WTC11 (cell line): ENCODE measurements around the gene BCL11B. TPM values are rescaled to one million over a fixed set of nuclear protein-coding genes. Genes with fewer than 3 reads are reported as not detected.

ENCODE experiments used
- ATAC-seq: fragments of 200-7000 bp; cut with Tn5 transposase; 2 replicates; pipeline ENCODE4 v1.10.0; 2021; ENCODE audit warnings: mild to moderate bottlenecking, moderate library complexity
- CTCF ChIA-PET: fragments of 300-600 bp; sonication (Branson Sonifier 250); formaldehyde crosslinking; loops from one replicate; lab custom pipeline; 2021; ENCODE audit warnings: antibody characterized with exemption; lab: Charles Lee
- POLR2A ChIA-PET: fragments of 350-600 bp; sonication (Branson Sonifier 250); formaldehyde crosslinking; loops from one replicate; lab custom pipeline; 2021; ENCODE audit warnings: antibody characterized with exemption; lab: Charles Lee
- DNase-seq: peaks from one replicate; pipeline ENCODE4 v3.0.0; 2021; ENCODE audit warnings: low spot score
- H3K27ac Mint-ChIP-seq: 2 replicates; pipeline ENCODE4 v1.8.0; 2021; ENCODE audit warnings: mixed read lengths
- H3K27me3 Mint-ChIP-seq: 2 replicates; pipeline ENCODE4 v1.8.0; 2021; ENCODE audit warnings: low read depth, mild to moderate bottlenecking, moderate library complexity, mixed read lengths
- H3K36me3 Mint-ChIP-seq: 2 replicates; pipeline ENCODE4 v1.8.0; 2021; ENCODE audit warnings: mixed read lengths
- H3K4me1 Mint-ChIP-seq: 2 replicates; pipeline ENCODE4 v1.8.0; 2022; ENCODE audit warnings: mixed read lengths
- H3K4me3 Mint-ChIP-seq: 2 replicates; pipeline ENCODE4 v1.8.0; 2021; ENCODE audit warnings: mild to moderate bottlenecking, moderate library complexity, mixed read lengths
- H3K9me3 Mint-ChIP-seq: 2 replicates; pipeline ENCODE4 v1.8.0; 2021; ENCODE audit warnings: mixed read lengths
- CBFB ChIP-seq: sonication (generic); formaldehyde crosslinking; IDR thresholded peaks from 2 replicates; pipeline ENCODE4 v1.8.1; 2022; ENCODE audit warnings: mild to moderate bottlenecking, low read depth, missing genetic modification reagents
- ESRRA ChIP-seq: sonication (generic); formaldehyde crosslinking; IDR thresholded peaks from 2 replicates; pipeline ENCODE4 v1.8.1; 2022; ENCODE audit warnings: mild to moderate bottlenecking, missing genetic modification reagents, borderline replicate concordance
- ETV6 ChIP-seq: sonication (generic); formaldehyde crosslinking; IDR thresholded peaks from 2 replicates; pipeline ENCODE4 v1.8.1; 2022; ENCODE audit warnings: mild to moderate bottlenecking, missing genetic modification reagents
- GRHL2 ChIP-seq: fragments of 250-450 bp; sonication (Bioruptor Pico); IDR thresholded peaks from 2 replicates; pipeline ENCODE4 v1.8.0; 2022; ENCODE audit warnings: mild to moderate bottlenecking, moderate library complexity; ENCODE audit not compliant: insufficient replicate concordance, severe bottlenecking
- KAT7 ChIP-seq: sonication (generic); formaldehyde crosslinking; IDR thresholded peaks from 2 replicates; pipeline ENCODE4 v1.8.1; 2023; ENCODE audit warnings: missing genetic modification reagents, mild to moderate bottlenecking, borderline replicate concordance
- NR3C1 ChIP-seq: sonication (generic); formaldehyde crosslinking; conservative IDR thresholded peaks from 2 replicates; pipeline ENCODE4 v1.8.1; 2023; ENCODE audit warnings: low read depth, mild to moderate bottlenecking, missing genetic modification reagents
- OVOL2 ChIP-seq: fragments of 250-450 bp; sonication (Bioruptor Pico); IDR thresholded peaks from 2 replicates; pipeline ENCODE4 v1.9.0; 2021; ENCODE audit warnings: mild to moderate bottlenecking, borderline replicate concordance
- RELA ChIP-seq: sonication (generic); formaldehyde crosslinking; IDR thresholded peaks from 2 replicates; pipeline ENCODE4 v1.8.1; 2022; ENCODE audit warnings: missing genetic modification reagents, mild to moderate bottlenecking, borderline replicate concordance
- SMAD3 ChIP-seq: sonication (generic); formaldehyde crosslinking; IDR thresholded peaks from 2 replicates; pipeline ENCODE4 v1.8.0; 2022; ENCODE audit warnings: missing genetic modification reagents, mild to moderate bottlenecking, borderline replicate concordance
- SOX15 ChIP-seq: fragments of 250-450 bp; sonication (Bioruptor Pico); IDR thresholded peaks from 2 replicates; pipeline ENCODE4 v1.9.0; 2021; ENCODE audit warnings: mild to moderate bottlenecking
- ZNF138 ChIP-seq: sonication (generic); formaldehyde crosslinking; conservative IDR thresholded peaks from 2 replicates; pipeline ENCODE4 v1.8.1; 2022; ENCODE audit warnings: mild to moderate bottlenecking, moderate library complexity, missing genetic modification reagents
- ZNF232 ChIP-seq: sonication (generic); formaldehyde crosslinking; IDR thresholded peaks from 2 replicates; pipeline ENCODE4 v1.8.0; 2022; ENCODE audit warnings: mild to moderate bottlenecking, missing genetic modification reagents
- ZNF263 ChIP-seq: sonication (generic); formaldehyde crosslinking; IDR thresholded peaks from 2 replicates; pipeline ENCODE4 v1.8.1; 2022; ENCODE audit warnings: low read depth, mild to moderate bottlenecking, moderate library complexity, missing genetic modification reagents
- ZNF416 ChIP-seq: fragments of 250-450 bp; sonication (Bioruptor Pico); IDR thresholded peaks from 2 replicates; pipeline ENCODE4 v1.9.0; 2021; ENCODE audit warnings: mild to moderate bottlenecking, inconsistent platforms
- ZNF423 ChIP-seq: fragments of 250-450 bp; sonication (Bioruptor Pico); IDR thresholded peaks from 2 replicates; pipeline ENCODE4 v2.1.2; 2022; ENCODE audit warnings: mild to moderate bottlenecking, moderate library complexity
- total RNA-seq: library from RNA; stranded (reverse); gene quantifications from 3 replicates; pipeline ENCODE4 v1.2.3, GENCODE V29; 2021
- TF ChIP-seq, protein P1 (sequence below): sonication (generic); formaldehyde crosslinking; IDR thresholded peaks from 2 replicates; pipeline ENCODE4 v1.8.0; 2022; ENCODE audit warnings: mild to moderate bottlenecking, missing genetic modification reagents
- TF ChIP-seq, protein P2 (sequence below): sonication (generic); formaldehyde crosslinking; IDR thresholded peaks from 2 replicates; pipeline ENCODE4 v1.8.1; 2022; ENCODE audit warnings: low read depth, missing genetic modification reagents, borderline replicate concordance
- TF ChIP-seq, protein P3 (sequence below): sonication (generic); formaldehyde crosslinking; conservative IDR thresholded peaks from 2 replicates; pipeline ENCODE4 v1.8.1; 2022; ENCODE audit warnings: mild to moderate bottlenecking, missing genetic modification reagents
- TF ChIP-seq, protein P4 (sequence below): fragments of 250-450 bp; sonication (Bioruptor Pico); IDR thresholded peaks from 2 replicates; pipeline ENCODE4 v1.9.0; 2021; ENCODE audit warnings: mild to moderate bottlenecking
- TF ChIP-seq, protein P5 (sequence below): sonication (generic); formaldehyde crosslinking; IDR thresholded peaks from 2 replicates; pipeline ENCODE4 v1.8.1; 2023; ENCODE audit warnings: mild to moderate bottlenecking, missing genetic modification reagents
- TF ChIP-seq, protein P6 (sequence below): sonication (generic); formaldehyde crosslinking; IDR thresholded peaks from 2 replicates; pipeline ENCODE4 v1.8.1; 2023; ENCODE audit warnings: mild to moderate bottlenecking, missing genetic modification reagents, moderate library complexity
- TF ChIP-seq, protein P7 (sequence below): fragments of 250-450 bp; sonication (Bioruptor Pico); IDR thresholded peaks from 2 replicates; pipeline ENCODE4 v1.9.0; 2021; ENCODE audit warnings: mild to moderate bottlenecking, borderline replicate concordance
- TF ChIP-seq, protein P8 (sequence below): fragments of 250-450 bp; sonication (Bioruptor Pico); IDR thresholded peaks from 2 replicates; pipeline ENCODE4 v1.9.0; 2021; ENCODE audit warnings: mild to moderate bottlenecking
- TF ChIP-seq, protein P9 (sequence below): sonication (generic); formaldehyde crosslinking; IDR thresholded peaks from 2 replicates; pipeline ENCODE4 v1.8.0; 2022; ENCODE audit warnings: mild to moderate bottlenecking, missing genetic modification reagents

The BCL11B gene
- total RNA-seq, 1 experiment from 2014 or later: 9.1 TPM

DNA sequence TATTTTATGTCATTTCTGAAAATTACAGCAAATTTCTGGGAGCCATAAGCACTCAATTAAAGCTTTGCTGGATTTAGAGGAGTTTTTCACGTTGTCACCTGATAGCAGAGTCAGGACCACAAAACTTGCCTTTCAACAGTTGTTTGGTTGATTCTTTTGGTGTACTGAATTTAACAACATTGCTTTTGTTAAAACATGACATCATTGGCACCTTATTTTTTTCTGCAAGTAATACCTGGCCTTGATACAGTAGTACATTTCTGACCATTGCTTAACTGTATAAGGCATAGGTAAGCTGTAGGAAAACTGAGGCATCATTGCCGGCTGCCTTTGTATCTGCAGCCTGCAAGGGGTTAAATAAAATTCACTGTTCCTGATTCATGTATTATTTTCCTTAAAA lies 4.5 kb upstream of the BCL11B start:
- ATAC-seq: no peak
- H3K27me3 Mint-ChIP-seq: no peaks in the 10 kb centered on the region; the same call in 1 of the 2 replicates
- no peaks in the 10 kb centered on the region for H3K9me3 Mint-ChIP-seq
- H3K36me3 Mint-ChIP-seq: no peaks in the 10 kb centered on the region
- H3K4me3 Mint-ChIP-seq: no peak overlapping the region
- TF ChIP-seq ETV6 (CRISPR knock-in tag) (no peak), CBFB (CRISPR knock-in tag) (no peak), ZNF423 (CRISPR knock-in tag) (no peak), ZNF138 (CRISPR knock-in tag) (no peak), ZNF416 (CRISPR knock-in tag) (no peak), ESRRA (CRISPR knock-in tag) (no peak), KAT7 (CRISPR knock-in tag) (no peak), SMAD3 (no peak), RELA (CRISPR knock-in tag) (no peak), ZNF263 (no peak), SOX15 (no peak), ZNF232 (CRISPR knock-in tag) (no peak), GRHL2 (no peak)
- TF ChIP-seq, protein P1, sequence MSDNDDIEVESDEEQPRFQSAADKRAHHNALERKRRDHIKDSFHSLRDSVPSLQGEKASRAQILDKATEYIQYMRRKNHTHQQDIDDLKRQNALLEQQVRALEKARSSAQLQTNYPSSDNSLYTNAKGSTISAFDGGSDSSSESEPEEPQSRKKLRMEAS (CRISPR knock-in tag): no peak
- TF ChIP-seq, protein P2, sequence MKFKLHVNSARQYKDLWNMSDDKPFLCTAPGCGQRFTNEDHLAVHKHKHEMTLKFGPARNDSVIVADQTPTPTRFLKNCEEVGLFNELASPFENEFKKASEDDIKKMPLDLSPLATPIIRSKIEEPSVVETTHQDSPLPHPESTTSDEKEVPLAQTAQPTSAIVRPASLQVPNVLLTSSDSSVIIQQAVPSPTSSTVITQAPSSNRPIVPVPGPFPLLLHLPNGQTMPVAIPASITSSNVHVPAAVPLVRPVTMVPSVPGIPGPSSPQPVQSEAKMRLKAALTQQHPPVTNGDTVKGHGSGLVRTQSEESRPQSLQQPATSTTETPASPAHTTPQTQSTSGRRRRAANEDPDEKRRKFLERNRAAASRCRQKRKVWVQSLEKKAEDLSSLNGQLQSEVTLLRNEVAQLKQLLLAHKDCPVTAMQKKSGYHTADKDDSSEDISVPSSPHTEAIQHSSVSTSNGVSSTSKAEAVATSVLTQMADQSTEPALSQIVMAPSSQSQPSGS (CRISPR knock-in tag): no peak
- TF ChIP-seq, protein P3, sequence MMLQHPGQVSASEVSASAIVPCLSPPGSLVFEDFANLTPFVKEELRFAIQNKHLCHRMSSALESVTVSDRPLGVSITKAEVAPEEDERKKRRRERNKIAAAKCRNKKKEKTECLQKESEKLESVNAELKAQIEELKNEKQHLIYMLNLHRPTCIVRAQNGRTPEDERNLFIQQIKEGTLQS (CRISPR knock-in tag): no peak
- TF ChIP-seq, protein P4, sequence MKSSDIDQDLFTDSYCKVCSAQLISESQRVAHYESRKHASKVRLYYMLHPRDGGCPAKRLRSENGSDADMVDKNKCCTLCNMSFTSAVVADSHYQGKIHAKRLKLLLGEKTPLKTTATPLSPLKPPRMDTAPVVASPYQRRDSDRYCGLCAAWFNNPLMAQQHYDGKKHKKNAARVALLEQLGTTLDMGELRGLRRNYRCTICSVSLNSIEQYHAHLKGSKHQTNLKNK (CRISPR knock-in tag): no peak
- TF ChIP-seq, protein P5, sequence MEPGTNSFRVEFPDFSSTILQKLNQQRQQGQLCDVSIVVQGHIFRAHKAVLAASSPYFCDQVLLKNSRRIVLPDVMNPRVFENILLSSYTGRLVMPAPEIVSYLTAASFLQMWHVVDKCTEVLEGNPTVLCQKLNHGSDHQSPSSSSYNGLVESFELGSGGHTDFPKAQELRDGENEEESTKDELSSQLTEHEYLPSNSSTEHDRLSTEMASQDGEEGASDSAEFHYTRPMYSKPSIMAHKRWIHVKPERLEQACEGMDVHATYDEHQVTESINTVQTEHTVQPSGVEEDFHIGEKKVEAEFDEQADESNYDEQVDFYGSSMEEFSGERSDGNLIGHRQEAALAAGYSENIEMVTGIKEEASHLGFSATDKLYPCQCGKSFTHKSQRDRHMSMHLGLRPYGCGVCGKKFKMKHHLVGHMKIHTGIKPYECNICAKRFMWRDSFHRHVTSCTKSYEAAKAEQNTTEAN (CRISPR knock-in tag): no peak
- TF ChIP-seq, protein P6, sequence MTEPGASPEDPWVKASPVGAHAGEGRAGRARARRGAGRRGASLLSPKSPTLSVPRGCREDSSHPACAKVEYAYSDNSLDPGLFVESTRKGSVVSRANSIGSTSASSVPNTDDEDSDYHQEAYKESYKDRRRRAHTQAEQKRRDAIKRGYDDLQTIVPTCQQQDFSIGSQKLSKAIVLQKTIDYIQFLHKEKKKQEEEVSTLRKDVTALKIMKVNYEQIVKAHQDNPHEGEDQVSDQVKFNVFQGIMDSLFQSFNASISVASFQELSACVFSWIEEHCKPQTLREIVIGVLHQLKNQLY: no peak
- peaks cover 40% of the 10 kb centered on the region for H3K4me1 Mint-ChIP-seq
- CTCF ChIA-PET: interaction anchor here (1.2 to 5.2 kb wide), 7 partner anchors 9 to 139 kb away, joined by 3 to 26 read pairs (median 4); no protein-coding TSS in a partner anchor
- DNase-seq: no peak
- POLR2A ChIA-PET: no interaction called here
- H3K27ac Mint-ChIP-seq: no peak overlapping the region

DNA sequence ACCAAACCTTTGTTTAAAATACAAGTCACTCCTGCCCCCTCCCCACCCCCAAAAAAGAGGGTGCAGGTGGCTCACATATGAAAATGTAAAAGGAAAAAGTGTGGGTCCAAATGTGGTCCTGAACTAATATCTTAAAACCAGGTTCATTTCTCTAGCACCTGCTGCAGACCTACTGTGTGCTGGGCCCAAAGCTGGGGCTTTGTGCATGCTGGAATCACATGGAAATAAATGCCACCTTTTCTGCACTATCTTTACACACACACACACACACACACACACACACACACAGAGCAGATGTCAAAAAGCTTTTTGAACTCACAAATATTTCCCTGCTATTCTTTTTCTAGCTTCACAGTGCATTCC lies 3.2 kb upstream of the BCL11B start:
- peaks cover 40% of the 10 kb centered on the region for H3K4me1 Mint-ChIP-seq
- peak overlapping the region; percentile 71 for H3K4me3 Mint-ChIP-seq
- ATAC-seq (no peak), DNase-seq (no peak)
- no peaks in the 10 kb centered on the region; the same call in 1 of the 2 replicates for H3K27me3 Mint-ChIP-seq
- ChIA-PET CTCF (interaction anchor here (0.6 to 2.4 kb wide), 20 partner anchors 9 to 1978 kb away, joined by 3 to 12 read pairs (median 4); no protein-coding TSS in a partner anchor), POLR2A (interaction anchor here (0.6 to 1.1 kb wide), 5 partner anchors 29 to 1637 kb away, joined by 3 to 9 read pairs (median 4); no protein-coding TSS in a partner anchor)
- H3K27ac Mint-ChIP-seq: no peak overlapping the region
- no peaks in the 10 kb centered on the region for H3K9me3 Mint-ChIP-seq
- H3K36me3 Mint-ChIP-seq: no peaks in the 10 kb centered on the region
- TF ChIP-seq, protein P7, sequence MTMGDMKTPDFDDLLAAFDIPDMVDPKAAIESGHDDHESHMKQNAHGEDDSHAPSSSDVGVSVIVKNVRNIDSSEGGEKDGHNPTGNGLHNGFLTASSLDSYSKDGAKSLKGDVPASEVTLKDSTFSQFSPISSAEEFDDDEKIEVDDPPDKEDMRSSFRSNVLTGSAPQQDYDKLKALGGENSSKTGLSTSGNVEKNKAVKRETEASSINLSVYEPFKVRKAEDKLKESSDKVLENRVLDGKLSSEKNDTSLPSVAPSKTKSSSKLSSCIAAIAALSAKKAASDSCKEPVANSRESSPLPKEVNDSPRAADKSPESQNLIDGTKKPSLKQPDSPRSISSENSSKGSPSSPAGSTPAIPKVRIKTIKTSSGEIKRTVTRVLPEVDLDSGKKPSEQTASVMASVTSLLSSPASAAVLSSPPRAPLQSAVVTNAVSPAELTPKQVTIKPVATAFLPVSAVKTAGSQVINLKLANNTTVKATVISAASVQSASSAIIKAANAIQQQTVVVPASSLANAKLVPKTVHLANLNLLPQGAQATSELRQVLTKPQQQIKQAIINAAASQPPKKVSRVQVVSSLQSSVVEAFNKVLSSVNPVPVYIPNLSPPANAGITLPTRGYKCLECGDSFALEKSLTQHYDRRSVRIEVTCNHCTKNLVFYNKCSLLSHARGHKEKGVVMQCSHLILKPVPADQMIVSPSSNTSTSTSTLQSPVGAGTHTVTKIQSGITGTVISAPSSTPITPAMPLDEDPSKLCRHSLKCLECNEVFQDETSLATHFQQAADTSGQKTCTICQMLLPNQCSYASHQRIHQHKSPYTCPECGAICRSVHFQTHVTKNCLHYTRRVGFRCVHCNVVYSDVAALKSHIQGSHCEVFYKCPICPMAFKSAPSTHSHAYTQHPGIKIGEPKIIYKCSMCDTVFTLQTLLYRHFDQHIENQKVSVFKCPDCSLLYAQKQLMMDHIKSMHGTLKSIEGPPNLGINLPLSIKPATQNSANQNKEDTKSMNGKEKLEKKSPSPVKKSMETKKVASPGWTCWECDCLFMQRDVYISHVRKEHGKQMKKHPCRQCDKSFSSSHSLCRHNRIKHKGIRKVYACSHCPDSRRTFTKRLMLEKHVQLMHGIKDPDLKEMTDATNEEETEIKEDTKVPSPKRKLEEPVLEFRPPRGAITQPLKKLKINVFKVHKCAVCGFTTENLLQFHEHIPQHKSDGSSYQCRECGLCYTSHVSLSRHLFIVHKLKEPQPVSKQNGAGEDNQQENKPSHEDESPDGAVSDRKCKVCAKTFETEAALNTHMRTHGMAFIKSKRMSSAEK: no peak
- TF ChIP-seq OVOL2 (no peak), NR3C1 (CRISPR knock-in tag) (no peak)
- TF ChIP-seq, protein P8, sequence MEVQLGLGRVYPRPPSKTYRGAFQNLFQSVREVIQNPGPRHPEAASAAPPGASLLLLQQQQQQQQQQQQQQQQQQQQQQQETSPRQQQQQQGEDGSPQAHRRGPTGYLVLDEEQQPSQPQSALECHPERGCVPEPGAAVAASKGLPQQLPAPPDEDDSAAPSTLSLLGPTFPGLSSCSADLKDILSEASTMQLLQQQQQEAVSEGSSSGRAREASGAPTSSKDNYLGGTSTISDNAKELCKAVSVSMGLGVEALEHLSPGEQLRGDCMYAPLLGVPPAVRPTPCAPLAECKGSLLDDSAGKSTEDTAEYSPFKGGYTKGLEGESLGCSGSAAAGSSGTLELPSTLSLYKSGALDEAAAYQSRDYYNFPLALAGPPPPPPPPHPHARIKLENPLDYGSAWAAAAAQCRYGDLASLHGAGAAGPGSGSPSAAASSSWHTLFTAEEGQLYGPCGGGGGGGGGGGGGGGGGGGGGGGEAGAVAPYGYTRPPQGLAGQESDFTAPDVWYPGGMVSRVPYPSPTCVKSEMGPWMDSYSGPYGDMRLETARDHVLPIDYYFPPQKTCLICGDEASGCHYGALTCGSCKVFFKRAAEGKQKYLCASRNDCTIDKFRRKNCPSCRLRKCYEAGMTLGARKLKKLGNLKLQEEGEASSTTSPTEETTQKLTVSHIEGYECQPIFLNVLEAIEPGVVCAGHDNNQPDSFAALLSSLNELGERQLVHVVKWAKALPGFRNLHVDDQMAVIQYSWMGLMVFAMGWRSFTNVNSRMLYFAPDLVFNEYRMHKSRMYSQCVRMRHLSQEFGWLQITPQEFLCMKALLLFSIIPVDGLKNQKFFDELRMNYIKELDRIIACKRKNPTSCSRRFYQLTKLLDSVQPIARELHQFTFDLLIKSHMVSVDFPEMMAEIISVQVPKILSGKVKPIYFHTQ: no peak
- TF ChIP-seq, protein P9, sequence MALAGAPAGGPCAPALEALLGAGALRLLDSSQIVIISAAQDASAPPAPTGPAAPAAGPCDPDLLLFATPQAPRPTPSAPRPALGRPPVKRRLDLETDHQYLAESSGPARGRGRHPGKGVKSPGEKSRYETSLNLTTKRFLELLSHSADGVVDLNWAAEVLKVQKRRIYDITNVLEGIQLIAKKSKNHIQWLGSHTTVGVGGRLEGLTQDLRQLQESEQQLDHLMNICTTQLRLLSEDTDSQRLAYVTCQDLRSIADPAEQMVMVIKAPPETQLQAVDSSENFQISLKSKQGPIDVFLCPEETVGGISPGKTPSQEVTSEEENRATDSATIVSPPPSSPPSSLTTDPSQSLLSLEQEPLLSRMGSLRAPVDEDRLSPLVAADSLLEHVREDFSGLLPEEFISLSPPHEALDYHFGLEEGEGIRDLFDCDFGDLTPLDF (CRISPR knock-in tag): no peak
